Naive thymus-derived CD8-positive, alpha-beta T cell (primary cell): ENCODE results near the gene FN3KRP. TPM values are rescaled to one million over a fixed set of nuclear protein-coding genes. Genes with fewer than 3 reads are reported as not detected.
A peak's percentile ranks its signal among the peaks of the same experiment; 100 is the strongest.
"Not testable (repeated sequence)": the region's sequence is repeated elsewhere in the genome, so short reads cannot be mapped to it uniquely, and the experiment has no call there.

Source experiments
- ATAC-seq, 2 donors: fragments of 150-1000 bp; cut with Tn5 transposase in 1 of 2; sonication (Bioruptor Pico), chemical (Tn5 transposase) in 1 of 2; 1 replicate in 1 of 2; 2 replicates in 1 of 2; pipeline ENCODE4 v1.10.0; 2021; ENCODE audit warnings: mild to moderate bottlenecking in 2 of 2, moderate library complexity in 2 of 2
- POLR2A ChIA-PET: fragments of 350-600 bp; sonication (Branson Sonifier 250); formaldehyde crosslinking; loops from one replicate; lab custom pipeline; 2021; ENCODE audit warnings: antibody characterized with exemption; lab: Charles Lee
- DNase-seq, 10 donors: peaks; one replicate each; pipeline versions ENCODE4 v3.0.0 to v3.0.0-alpha.2; 2020 to 2022
- H3K27ac Mint-ChIP-seq, 10 donors: one replicate each; pipeline ENCODE4 v1.8.0; 2020 to 2022; ENCODE audit warnings: mild to moderate bottlenecking in 10 of 10, mixed read lengths in 10 of 10, moderate library complexity in 4 of 10, inconsistent platforms in 1 of 10
- H3K27me3 Mint-ChIP-seq, 5 donors: one replicate each; pipeline ENCODE4 v1.8.0; 2021 to 2022; ENCODE audit warnings: mixed read lengths in 5 of 5
- H3K36me3 Mint-ChIP-seq, 3 donors: one replicate each; pipeline ENCODE4 v1.8.0; 2020 to 2022; ENCODE audit warnings: mixed read lengths in 3 of 3, mild to moderate bottlenecking in 2 of 3, inconsistent platforms in 1 of 3
- H3K4me1 Mint-ChIP-seq, 4 donors: one replicate each; pipeline ENCODE4 v1.8.0; 2021 to 2022; ENCODE audit warnings: mixed read lengths in 4 of 4
- H3K4me3 Mint-ChIP-seq, 10 donors: one replicate each; pipeline ENCODE4 v1.8.0; 2020 to 2022; ENCODE audit warnings: mild to moderate bottlenecking in 10 of 10, mixed read lengths in 10 of 10, moderate library complexity in 6 of 10, inconsistent platforms in 1 of 10
- H3K9me3 Mint-ChIP-seq, 9 donors: one replicate each; pipeline ENCODE4 v1.8.0; 2020 to 2022; ENCODE audit warnings: mixed read lengths in 9 of 9, mild to moderate bottlenecking in 3 of 9, inconsistent platforms in 1 of 9, moderate library complexity in 1 of 9
- polyA plus RNA-seq, 3 donors: library from polyadenylated mRNA; unstranded; fragments of 300-500 nt; fragmentation: Illumina TruSeq; gene quantifications; one replicate each; pipeline ENCODE4 v1.2.3, GENCODE V29; 2021
- total RNA-seq, 8 experiments: library from RNA in 2 of 8; stranded (reverse) in 2 of 8; gene quantifications; one replicate each; pipeline ENCODE4 v1.2.3 and lab custom pipeline; 2021 to 2026

The FN3KRP gene
- total and polyA plus RNA-seq, 5 experiments from 2014 or later = 28.6 to 46.2 (median 42.8) TPM

- H3K4me3 Mint-ChIP-seq = no peak overlapping the region
- H3K27ac Mint-ChIP-seq = no peak overlapping the region
- H3K36me3 Mint-ChIP-seq = peaks cover 21 to 35% (median 25%) of the 10 kb centered on the region in 3 donors
Observed at GRCh38 chr17:82740906-82741759, 24.6 kb downstream of the FN3KRP start.

GRCh38 chr17:82743344-82744219 is 27.1 kb downstream of the FN3KRP start:
- ATAC-seq (no peak), DNase-seq (no peak)
- H3K36me3 Mint-ChIP-seq = peaks cover 24 to 32% (median 25%) of the 10 kb centered on the region in 3 donors
- H3K27ac Mint-ChIP-seq = no peak overlapping the region
- POLR2A ChIA-PET = no interaction called here
- H3K27me3 Mint-ChIP-seq = no peaks in the 10 kb centered on the region
- H3K4me1 Mint-ChIP-seq = peaks cover 0 to 2% (median 0%) of the 10 kb centered on the region in 4 donors
- peaks cover 0 to 36% (median 10%) of the 10 kb centered on the region in 9 donors for H3K9me3 Mint-ChIP-seq
- no peak overlapping the region for H3K4me3 Mint-ChIP-seq

More at GRCh38 chr17:82740906-82741759, 24.6 kb downstream of the FN3KRP start:
- no peak for DNase-seq
- POLR2A ChIA-PET = interaction anchor here (0.7 to 0.9 kb wide), 2 partner anchors 93 to 123 kb away, joined by 3 to 5 read pairs; partner anchors contain the start of gene WDR45B
- no peaks in the 10 kb centered on the region for H3K27me3 Mint-ChIP-seq
- H3K9me3 Mint-ChIP-seq = peaks cover 0 to 20% (median 5%) of the 10 kb centered on the region in 9 donors
- ATAC-seq = no peak
- H3K4me1 Mint-ChIP-seq = peaks cover 0 to 6% (median 1%) of the 10 kb centered on the region in 4 donors

GRCh38 chr17:82744736-82745135 is 28.2 kb downstream of the FN3KRP start:
- H3K4me1 Mint-ChIP-seq, POLR2A ChIA-PET, H3K4me3 Mint-ChIP-seq, H3K27me3 Mint-ChIP-seq, DNase-seq, H3K27ac Mint-ChIP-seq, ATAC-seq: not testable (repeated sequence)
- Mint-ChIP-seq H3K36me3 (peaks cover 24 to 30% (median 25%) of the 10 kb centered on the region in 3 donors), H3K9me3 (peaks cover 0 to 36% (median 10%) of the 10 kb centered on the region in 9 donors)

GRCh38 chr17:82745524-82745923 is 29.0 kb downstream of the FN3KRP start:
- H3K27ac Mint-ChIP-seq = no peak overlapping the region
- peaks cover 19 to 22% (median 22%) of the 10 kb centered on the region in 3 donors for H3K36me3 Mint-ChIP-seq
- POLR2A ChIA-PET = no interaction called here
- H3K4me1 Mint-ChIP-seq = peaks cover 0 to 3% (median 2%) of the 10 kb centered on the region in 4 donors
- no peak overlapping the region for H3K4me3 Mint-ChIP-seq
- no peaks in the 10 kb centered on the region for H3K27me3 Mint-ChIP-seq
- peaks cover 0 to 36% (median 10%) of the 10 kb centered on the region in 9 donors for H3K9me3 Mint-ChIP-seq
- DNase-seq = no peak
- no peak for ATAC-seq

GRCh38 chr17:82748756-82749155 is 32.2 kb downstream of the FN3KRP start:
- Mint-ChIP-seq H3K36me3 (peaks cover 0 to 3% (median 0%) of the 10 kb centered on the region in 3 donors), H3K4me3 (peak overlapping the region in 2 of 10 donors; percentile 12 to 38), H3K9me3 (peaks cover 0 to 23% (median 10%) of the 10 kb centered on the region in 9 donors), H3K27me3 (no peaks in the 10 kb centered on the region), H3K4me1 (peaks cover 1 to 14% (median 13%) of the 10 kb centered on the region in 4 donors), H3K27ac (no peak overlapping the region)
- POLR2A ChIA-PET = no interaction called here
- no peak for ATAC-seq
- no peak for DNase-seq

- peak overlapping the region in 6 of 10 donors; percentile 11 to 85 (median 45) for H3K27ac Mint-ChIP-seq
- POLR2A ChIA-PET = interaction anchor here (0.5 to 0.6 kb wide), 2 partner anchors 34 to 105 kb away, joined by 3 read pairs; partner anchors contain the start of gene FN3KRP
- peak in 2 of 10 donors; percentile 20 to 63 for DNase-seq
Observed at GRCh38 chr17:82750241-82750908, 33.9 kb downstream of the FN3KRP start.

GRCh38 chr17:82751171-82751570 is 34.7 kb downstream of the FN3KRP start:
- H3K9me3 Mint-ChIP-seq = peaks cover 0 to 16% (median 6%) of the 10 kb centered on the region in 9 donors
- peaks cover 0 to 4% (median 2%) of the 10 kb centered on the region in 3 donors for H3K36me3 Mint-ChIP-seq
- POLR2A ChIA-PET = interaction anchor here (0.6 to 1.1 kb wide), 2 partner anchors 12 to 35 kb away, joined by 3 read pairs; partner anchors contain the start of gene FN3KRP
- H3K4me3 Mint-ChIP-seq = peak overlapping the region in 4 of 10 donors; percentile 39 to 79 (median 49)
- no peaks in the 10 kb centered on the region for H3K27me3 Mint-ChIP-seq
- ATAC-seq (peak; percentile 54 to 67), DNase-seq (peak in 1 of 10 donors; percentile 62)
- no peak overlapping the region for H3K27ac Mint-ChIP-seq
- peaks cover 13 to 36% (median 27%) of the 10 kb centered on the region in 4 donors for H3K4me1 Mint-ChIP-seq

More at GRCh38 chr17:82750241-82750908, 33.9 kb downstream of the FN3KRP start:
- ATAC-seq = no peak
- peaks cover 0 to 22% (median 9%) of the 10 kb centered on the region in 9 donors for H3K9me3 Mint-ChIP-seq
- H3K4me1 Mint-ChIP-seq = peaks cover 8 to 29% (median 26%) of the 10 kb centered on the region in 4 donors
- peak overlapping the region; percentile 53 to 86 (median 70) for H3K4me3 Mint-ChIP-seq
- peaks cover 0 to 3% (median 0%) of the 10 kb centered on the region in 3 donors for H3K36me3 Mint-ChIP-seq
- no peaks in the 10 kb centered on the region for H3K27me3 Mint-ChIP-seq

- H3K27me3 Mint-ChIP-seq = no peaks in the 10 kb centered on the region
- POLR2A ChIA-PET = interaction anchor here (1.1 kb wide), 1 partner anchor 11 kb away, joined by 3 read pairs; no protein-coding TSS in a partner anchor
- peak; percentile 74 to 78 for ATAC-seq
- peak within 1 kb of the TSS in 6 of 10 donors; percentile 38 to 86 (median 60) for H3K27ac Mint-ChIP-seq
- peaks cover 0 to 11% (median 0%) of the 10 kb centered on the region in 9 donors for H3K9me3 Mint-ChIP-seq
- peak; percentile 76 to 93 (median 90) for DNase-seq
- H3K4me1 Mint-ChIP-seq = peaks cover 13 to 36% (median 28%) of the 10 kb centered on the region in 4 donors
- peak within 1 kb of the TSS; percentile 78 to 89 (median 80) for H3K4me3 Mint-ChIP-seq
- H3K36me3 Mint-ChIP-seq = peaks cover 0 to 10% (median 0%) of the 10 kb centered on the region in 3 donors
Observed at GRCh38 chr17:82751571-82752370, 35.3 kb downstream of the FN3KRP start, which contains the start of gene TBCD. Gene TBCD, plus strand, starts transcription at chr17:82752065. Its CDS starts 129 bp downstream, at chr17:82752194.

- peak in 3 of 10 donors; percentile 7 to 55 (median 10) for DNase-seq
- H3K4me3 Mint-ChIP-seq = peak overlapping the region; percentile 78 to 88 (median 80)
- H3K4me1 Mint-ChIP-seq = peaks cover 13 to 36% (median 30%) of the 10 kb centered on the region in 4 donors
- POLR2A ChIA-PET = interaction anchor here (1.0 to 1.2 kb wide), 2 partner anchors 37 to 158 kb away, joined by 3 to 4 read pairs; no protein-coding TSS in a partner anchor
- no peaks in the 10 kb centered on the region for H3K27me3 Mint-ChIP-seq
- peaks cover 0 to 6% (median 0%) of the 10 kb centered on the region in 9 donors for H3K9me3 Mint-ChIP-seq
- ATAC-seq = peak in 1 of 2 donors; percentile 28
- H3K27ac Mint-ChIP-seq = peak overlapping the region in 6 of 10 donors; percentile 38 to 65 (median 60)
- H3K36me3 Mint-ChIP-seq = peaks cover 0 to 18% (median 0%) of the 10 kb centered on the region in 3 donors
Observed at GRCh38 chr17:82752371-82753200, 36.1 kb downstream of the FN3KRP start.

- Mint-ChIP-seq H3K4me3 (peak overlapping the region; percentile 78 to 88 (median 80)), H3K36me3 (peaks cover 0 to 22% (median 0%) of the 10 kb centered on the region in 3 donors), H3K27ac (peak overlapping the region in 5 of 10 donors; percentile 28 to 62 (median 50)), H3K9me3 (peaks cover 0 to 3% (median 0%) of the 10 kb centered on the region in 9 donors), H3K27me3 (no peaks in the 10 kb centered on the region), H3K4me1 (peaks cover 13 to 36% (median 30%) of the 10 kb centered on the region in 4 donors)
- ATAC-seq = no peak
- DNase-seq = no peak
- POLR2A ChIA-PET = interaction anchor here (1.0 to 1.2 kb wide), 2 partner anchors 37 to 158 kb away, joined by 3 to 4 read pairs; no protein-coding TSS in a partner anchor
Observed at GRCh38 chr17:82753201-82753464, 36.6 kb downstream of the FN3KRP start.
